Femur (tissue), 1 donor: ENCODE data around the gene OR51V1.
"Not testable (repeated sequence)": the region's sequence is repeated elsewhere in the genome, so short reads cannot be mapped to it uniquely, and the experiment has no call there.

Experiments used
- DNase-seq: peaks from one replicate; pipeline ENCODE4 v3.0.0-alpha.2; 2017

The OR51V1 gene, protein sequence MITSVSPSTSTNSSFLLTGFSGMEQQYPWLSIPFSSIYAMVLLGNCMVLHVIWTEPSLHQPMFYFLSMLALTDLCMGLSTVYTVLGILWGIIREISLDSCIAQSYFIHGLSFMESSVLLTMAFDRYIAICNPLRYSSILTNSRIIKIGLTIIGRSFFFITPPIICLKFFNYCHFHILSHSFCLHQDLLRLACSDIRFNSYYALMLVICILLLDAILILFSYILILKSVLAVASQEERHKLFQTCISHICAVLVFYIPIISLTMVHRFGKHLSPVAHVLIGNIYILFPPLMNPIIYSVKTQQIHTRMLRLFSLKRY

DNA sequence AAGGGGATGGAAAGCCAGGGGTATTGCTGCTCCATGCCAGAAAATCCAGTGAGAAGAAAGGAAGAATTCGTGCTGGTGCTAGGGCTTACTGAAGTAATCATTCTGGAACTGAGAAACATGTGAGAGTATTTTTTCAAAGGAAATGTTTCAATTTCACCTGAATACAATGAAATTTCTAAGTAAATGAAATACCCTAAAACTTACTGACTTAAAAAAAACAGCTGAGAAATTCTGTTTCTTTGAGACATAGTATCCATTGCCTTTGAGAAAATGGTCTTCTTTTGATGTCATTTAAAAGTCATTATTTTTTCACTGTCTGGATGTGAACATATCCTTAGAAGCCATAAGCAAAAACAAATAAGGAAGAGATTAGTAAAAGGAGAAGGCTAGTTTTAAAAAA, at the start of gene OR51V1:
Gene OR51V1 (minus strand): TSS at position 101 of the 400 bp plus-strand sequence. CDS start 0 bp downstream, at position 101.
- no peak for DNase-seq

GRCh38 chr11:5249807-5250396, 49.4 kb upstream of the OR51V1 start, which contains the start of gene HBG1:
HBG1 (minus strand) TSS chr11:5249857; CDS start chr11:5249804, 53 bp downstream.
- DNase-seq: not testable (repeated sequence)

GRCh38 chr11:5248498-5248897, 48.0 kb upstream of the OR51V1 start:
- not testable (repeated sequence) for DNase-seq

- no peak for DNase-seq
These were observed 47.1 kb upstream of the OR51V1 start for GRCh38 chr11:5247472-5248192.

DNA sequence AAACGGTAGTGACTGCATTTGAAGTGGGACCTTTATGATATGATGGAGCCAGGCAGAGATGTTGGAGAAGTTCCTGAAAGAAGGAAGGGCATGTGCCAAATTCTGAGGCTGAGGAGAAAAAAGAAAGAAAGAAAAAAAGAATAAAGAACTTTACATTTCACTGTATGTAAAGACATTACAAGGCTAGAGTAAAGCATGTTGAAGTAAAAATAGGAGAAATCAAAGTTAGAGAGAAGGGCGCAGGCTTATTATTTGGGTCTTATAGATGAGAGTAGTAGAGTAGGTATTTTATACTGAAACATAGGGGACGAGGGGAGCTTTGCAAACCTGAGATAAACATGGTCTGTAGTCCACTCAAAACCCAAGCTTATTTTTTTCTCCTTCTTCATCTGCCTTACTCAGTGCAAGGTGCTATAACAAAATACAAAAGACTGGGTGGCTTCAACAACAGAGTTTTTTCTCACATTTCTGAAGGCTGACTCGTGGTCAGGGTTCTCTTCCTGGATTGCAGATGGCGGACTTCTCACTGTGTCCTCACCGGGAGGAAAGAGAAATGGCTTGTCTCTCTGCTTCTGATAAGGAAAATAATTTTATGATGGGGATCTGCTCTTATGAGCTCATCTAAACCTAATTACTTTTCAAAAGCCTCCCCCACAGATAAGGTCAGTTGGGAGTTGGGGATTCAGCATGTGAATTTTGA, 46.4 kb upstream of the OR51V1 start:
- DNase-seq: no peak

- DNase-seq: no peak
These were observed 44.7 kb upstream of the OR51V1 start for GRCh38 chr11:5245155-5245554.

DNA sequence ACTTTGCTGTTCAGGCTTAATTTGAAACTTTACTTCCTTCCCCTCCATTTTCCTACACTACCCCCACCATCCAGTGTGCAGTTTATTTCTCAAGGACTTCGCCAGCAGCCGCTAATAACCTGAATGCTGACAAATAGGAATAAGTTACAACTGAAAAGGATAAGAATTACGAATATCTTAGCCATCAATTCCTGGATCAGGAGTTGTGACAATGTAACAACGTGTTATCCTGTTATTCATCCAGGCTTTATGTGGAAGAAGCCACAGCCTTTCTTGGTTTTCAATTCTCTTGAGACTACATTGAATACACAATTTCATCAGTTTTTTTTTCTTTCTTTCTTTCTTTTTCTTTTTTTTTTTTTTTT, 43.3 kb upstream of the OR51V1 start:
- no peak for DNase-seq

DNA sequence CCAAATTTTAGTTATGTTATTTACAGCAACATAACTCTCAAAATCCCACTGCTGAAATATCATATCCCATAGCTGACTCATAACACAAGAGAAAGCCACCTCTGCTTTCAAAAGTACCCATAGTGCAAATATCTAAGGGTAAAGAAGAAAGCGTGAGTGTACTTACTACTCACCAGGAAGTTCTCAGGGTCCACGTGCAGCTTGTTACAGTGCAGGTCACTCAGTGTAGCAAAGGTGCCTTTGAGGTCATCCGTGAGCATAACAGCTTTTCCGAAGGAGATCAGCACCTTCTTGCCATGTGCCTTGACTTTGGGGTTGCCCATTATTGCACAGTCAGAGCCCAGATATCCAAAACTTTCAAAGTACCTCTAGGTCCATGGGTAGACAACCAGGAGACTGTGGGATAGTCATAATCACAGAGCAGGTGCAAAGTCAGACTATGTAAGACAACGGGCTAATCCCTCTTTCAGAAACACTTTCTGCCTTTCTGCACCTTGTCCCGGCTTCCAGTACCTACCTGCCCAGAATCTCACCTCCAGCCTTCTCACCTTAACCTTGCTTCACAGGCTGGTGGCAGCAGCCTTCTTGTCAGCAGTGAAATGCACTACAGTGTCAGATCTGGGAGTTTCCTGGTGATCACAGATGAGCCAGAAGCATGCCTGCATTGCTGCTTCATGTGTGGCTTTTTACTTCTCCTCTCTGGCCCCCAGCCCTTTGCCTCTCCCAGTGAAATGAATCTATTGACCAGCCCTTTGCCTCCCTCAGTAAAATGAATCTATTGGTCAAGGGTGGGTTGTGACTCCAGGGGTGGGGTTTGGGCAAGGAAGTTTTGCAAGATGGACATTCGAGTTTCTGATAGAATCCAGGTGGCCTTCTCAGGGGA, 42.7 kb upstream of the OR51V1 start:
- DNase-seq: no peak

DNA sequence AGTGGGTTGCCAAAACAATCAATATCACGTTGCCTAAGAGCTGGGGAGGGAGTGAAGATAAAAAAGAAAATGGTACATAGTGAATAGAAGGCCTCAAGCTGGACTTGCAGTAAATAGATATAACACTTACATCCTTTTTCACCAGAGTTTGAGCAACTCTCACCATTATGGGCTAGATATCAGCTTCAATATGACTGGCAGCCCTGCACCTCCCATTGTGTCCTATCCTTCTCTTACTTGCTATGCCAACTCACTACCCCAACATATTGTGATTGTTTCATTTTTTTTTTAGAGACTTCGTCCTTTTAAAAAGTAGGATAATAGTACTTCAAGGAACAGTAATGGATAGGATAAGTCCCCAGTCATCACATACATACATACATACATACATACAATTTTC, 41.7 kb upstream of the OR51V1 start:
- DNase-seq: no peak

DNA sequence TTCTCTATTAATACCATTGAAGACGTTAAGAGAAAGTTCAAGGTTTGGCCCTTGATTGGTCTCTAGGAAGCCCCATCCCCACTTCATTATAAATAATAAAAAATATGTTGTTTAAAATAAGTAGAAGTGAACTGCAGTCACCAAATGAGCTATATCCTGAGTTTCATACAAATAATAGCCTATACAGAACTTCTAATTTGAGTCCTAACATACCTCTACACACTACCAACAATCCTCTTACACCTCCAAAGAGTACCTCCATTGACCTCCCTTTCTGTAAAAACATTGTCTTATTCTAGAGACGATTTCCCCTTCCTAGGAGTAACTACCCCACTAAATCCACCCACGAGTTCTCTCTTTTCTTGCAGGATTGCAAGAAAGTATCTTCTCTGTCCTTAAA, 41.0 kb upstream of the OR51V1 start:
- no peak for DNase-seq

DNA sequence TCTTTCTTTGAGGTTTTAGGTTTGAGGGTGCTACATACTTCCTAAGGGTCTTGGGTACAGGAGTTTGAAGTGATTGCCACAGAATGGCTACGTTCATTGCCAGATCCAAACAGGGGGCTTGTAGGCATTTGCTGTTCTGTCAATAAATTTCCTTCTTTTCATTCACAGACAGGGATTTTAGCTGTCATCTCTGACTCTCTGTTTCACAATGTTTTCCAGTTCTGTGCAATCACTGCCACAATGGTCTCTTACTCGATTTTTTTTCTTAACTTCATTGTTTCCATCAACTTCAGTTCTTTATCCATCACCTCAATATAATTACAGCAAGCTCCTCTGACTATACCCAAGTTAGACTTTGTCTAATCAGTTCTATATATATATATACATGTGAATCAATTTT, 40.0 kb upstream of the OR51V1 start:
- DNase-seq: no peak

DNA sequence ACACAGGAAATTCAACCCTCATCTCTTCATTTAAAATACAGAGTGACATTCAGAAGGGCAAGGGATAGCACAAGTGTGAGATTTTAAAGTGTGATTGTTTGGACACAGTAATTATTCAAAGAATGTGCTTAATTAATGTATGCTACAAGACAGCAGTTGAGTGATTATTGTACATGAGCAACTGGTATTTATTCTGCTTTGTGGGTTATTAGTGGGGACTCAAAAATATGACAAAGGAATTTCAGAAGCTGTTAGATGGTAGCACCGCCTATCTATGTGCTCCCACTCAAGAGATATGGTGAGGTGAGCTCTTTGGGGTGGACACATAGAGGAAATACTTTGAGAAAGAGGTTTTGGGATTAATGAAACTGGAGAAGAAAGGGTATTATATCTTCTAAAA, 39.6 kb upstream of the OR51V1 start:
- DNase-seq: no peak

DNA sequence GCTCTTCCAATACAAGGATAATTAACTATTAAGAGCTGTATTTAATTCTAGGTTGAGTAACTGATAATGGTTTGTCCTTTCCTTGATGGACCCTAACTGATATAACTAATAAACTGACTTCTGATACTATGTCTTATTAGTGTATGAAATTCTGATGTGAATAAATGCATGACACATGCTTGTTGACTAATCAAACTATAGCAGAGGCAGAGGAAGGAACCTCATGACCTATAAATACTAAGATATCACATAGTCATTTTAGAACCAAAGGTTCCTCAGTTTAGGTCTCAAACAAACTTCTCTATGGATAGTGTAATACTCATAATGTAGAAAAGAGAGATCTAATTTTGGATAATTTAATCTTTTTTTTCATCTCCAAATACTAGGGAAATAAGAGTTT, 38.6 kb upstream of the OR51V1 start:
- no peak for DNase-seq

DNA sequence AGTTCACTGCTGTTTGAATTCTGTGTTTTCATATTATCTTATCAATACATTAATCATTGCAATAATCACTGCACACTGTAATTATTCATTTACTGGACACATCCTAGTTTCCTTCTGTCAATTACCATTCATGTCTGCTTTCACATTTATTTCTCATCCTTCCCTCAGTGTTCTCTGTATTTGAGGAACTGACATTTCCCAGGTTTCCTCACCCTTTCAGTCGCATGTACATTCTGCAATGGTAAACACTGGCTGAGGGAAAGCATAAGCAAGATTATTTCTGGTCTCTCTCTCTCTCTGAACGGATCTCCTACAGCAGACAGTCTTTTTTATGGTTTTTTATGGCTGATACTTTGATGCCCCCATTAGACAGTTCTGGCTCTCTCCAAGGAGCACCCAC, 38.0 kb upstream of the OR51V1 start:
- DNase-seq: no peak

DNA sequence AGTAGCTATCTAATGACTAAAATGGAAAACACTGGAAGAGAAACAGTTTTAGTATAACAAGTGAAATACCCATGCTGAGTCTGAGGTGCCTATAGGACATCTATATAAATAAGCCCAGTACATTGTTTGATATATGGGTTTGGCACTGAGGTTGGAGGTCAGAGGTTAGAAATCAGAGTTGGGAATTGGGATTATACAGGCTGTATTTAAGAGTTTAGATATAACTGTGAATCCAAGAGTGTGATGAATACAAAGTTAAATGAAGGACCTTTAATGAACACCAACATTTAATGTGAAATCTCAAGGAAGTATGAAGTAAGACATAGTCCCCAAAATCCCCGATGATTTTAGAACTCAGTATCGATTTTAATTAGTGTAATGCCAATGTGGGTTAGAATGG, 36.9 kb upstream of the OR51V1 start:
- no peak for DNase-seq

- no peak for DNase-seq
These were observed 35.0 kb upstream of the OR51V1 start for GRCh38 chr11:5235364-5236095.

DNA sequence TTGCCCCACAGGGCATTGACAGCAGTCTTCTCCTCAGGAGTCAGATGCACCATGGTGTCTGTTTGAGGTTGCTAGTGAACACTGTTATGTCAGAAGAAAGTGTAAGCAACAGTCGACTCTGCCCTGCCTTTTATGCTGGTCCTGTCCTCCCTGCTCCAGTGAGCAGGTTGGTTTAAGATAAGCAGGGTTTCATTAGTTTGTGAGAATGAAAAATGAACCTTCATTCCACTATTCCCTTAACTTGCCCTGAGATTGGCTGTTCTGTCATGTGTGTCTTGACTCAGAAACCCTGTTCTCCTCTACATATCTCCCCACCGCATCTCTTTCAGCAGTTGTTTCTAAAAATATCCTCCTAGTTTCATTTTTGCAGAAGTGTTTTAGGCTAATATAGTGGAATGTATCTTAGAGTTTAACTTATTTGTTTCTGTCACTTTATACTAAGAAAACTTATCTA, 33.9 kb upstream of the OR51V1 start, which contains the start of gene HBD:
Gene HBD (minus strand): TSS at position 103 of the 454 bp plus-strand sequence. CDS start 50 bp downstream, at position 53.
- DNase-seq: no peak

GRCh38 chr11:5233307-5233706, 32.8 kb upstream of the OR51V1 start:
- no peak for DNase-seq

- DNase-seq: no peak
These were observed 32.3 kb upstream of the OR51V1 start for GRCh38 chr11:5232821-5233220.

DNA sequence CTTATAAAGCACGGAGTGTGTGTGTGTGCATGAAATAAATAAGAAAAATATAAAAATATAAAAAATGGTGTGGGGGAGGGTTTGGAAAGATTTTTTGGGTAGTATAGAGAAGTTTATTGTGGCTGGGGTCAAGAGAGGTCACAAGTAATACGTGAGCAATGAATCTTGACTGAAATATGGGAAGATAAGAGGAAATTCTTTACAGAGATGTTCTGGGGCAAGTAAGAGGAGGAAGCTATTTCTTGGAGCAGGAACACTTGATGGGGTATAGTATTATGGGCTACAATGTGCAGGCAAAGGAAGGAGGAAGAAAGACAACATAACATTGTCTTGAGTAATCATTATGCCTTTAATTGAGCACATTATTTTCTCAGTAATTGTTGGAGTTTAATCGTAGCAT, 31.7 kb upstream of the OR51V1 start:
- no peak for DNase-seq

- no peak for DNase-seq
These were observed 30.6 kb upstream of the OR51V1 start for GRCh38 chr11:5231111-5231510.
